MM.1S (cell line): ENCODE measurements around the gene LRFN2.

ENCODE experiments used
- EZH2 ChIP-seq: fragments of 300-600 bp; sonication (generic); optimal IDR thresholded peaks from 2 replicates; pipeline ENCODE3; 2017; ENCODE audit warnings: low read depth, mild to moderate bottlenecking, antibody characterized with exemption, low read length, mixed read lengths
- TF ChIP-seq, protein P1 (sequence below): fragments of 300-600 bp; sonication (generic); IDR thresholded peaks from 2 replicates; pipeline ENCODE4 v1.5.1; 2016; ENCODE audit warnings: antibody characterized with exemption, low read length, mixed read lengths

DNA sequence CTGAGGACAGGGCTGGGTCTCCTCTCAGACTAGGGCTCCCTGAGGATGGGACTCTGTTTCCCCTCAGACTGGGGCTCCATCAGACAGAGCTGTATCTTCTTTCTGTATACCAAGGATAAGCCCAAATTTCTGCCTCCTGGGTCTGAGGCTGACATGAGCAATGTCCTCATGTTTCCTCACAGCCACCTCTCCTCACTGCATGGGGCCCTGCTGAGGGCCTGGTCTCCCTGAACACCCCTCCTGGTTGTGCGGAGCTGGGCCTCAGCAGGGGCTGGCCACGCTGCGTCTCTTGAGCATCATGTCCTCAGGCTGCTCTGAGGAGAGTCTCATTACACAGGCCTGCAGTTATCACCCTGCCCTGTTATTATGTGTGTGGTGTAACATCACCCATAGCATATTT is 144.6 kb downstream of the LRFN2 start:
- TF ChIP-seq, protein P1, sequence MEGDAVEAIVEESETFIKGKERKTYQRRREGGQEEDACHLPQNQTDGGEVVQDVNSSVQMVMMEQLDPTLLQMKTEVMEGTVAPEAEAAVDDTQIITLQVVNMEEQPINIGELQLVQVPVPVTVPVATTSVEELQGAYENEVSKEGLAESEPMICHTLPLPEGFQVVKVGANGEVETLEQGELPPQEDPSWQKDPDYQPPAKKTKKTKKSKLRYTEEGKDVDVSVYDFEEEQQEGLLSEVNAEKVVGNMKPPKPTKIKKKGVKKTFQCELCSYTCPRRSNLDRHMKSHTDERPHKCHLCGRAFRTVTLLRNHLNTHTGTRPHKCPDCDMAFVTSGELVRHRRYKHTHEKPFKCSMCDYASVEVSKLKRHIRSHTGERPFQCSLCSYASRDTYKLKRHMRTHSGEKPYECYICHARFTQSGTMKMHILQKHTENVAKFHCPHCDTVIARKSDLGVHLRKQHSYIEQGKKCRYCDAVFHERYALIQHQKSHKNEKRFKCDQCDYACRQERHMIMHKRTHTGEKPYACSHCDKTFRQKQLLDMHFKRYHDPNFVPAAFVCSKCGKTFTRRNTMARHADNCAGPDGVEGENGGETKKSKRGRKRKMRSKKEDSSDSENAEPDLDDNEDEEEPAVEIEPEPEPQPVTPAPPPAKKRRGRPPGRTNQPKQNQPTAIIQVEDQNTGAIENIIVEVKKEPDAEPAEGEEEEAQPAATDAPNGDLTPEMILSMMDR, result no peak
- no peak for TF ChIP-seq EZH2
